Measurements from ENCODE around the gene GNA12. TPM values are rescaled to one million over a fixed set of nuclear protein-coding genes. Genes with fewer than 3 reads are reported as not detected.

GNA12 gene
- polyA plus RNA-seq, 1 experiment, result 95.3 TPM

GRCh38 chr7:2716488-2716887 is 127.6 kb downstream of the GNA12 start:
- CTCF ChIA-PET, result interaction anchor here (1.6 kb wide), 1 partner anchor 11 kb away, joined by 4 read pairs; no protein-coding TSS in a partner anchor
- POLR2A ChIA-PET, result no interaction called here
- TF ChIP-seq CTCF (IDR thresholded peaks at IDR 0.05; ENCODE audit: insufficient read depth, low read depth, low read length), result no peak
- Histone ChIP-seq H3K27me3 (ENCODE audit: control insufficient read depth, insufficient read depth, low read length) (no peaks in the 10 kb centered on the region), H3K4me3 (ENCODE audit: low read depth, low read length) (no peak overlapping the region), H3K36me3 (ENCODE audit: control insufficient read depth, insufficient read depth, low read length) (peaks cover 13% of the 10 kb centered on the region)
- no peak for DNase-seq (ENCODE audit: low read depth)

- TF ChIP-seq CTCF (IDR thresholded peaks at IDR 0.05; ENCODE audit: insufficient read depth, low read depth, low read length), result no peak
- CTCF ChIA-PET, result interaction anchor here (0.6 to 1.6 kb wide), 2 partner anchors 12 to 104 kb away, joined by 3 to 4 read pairs; no protein-coding TSS in a partner anchor
- no peak for DNase-seq (ENCODE audit: low read depth)
- peaks cover 13% of the 10 kb centered on the region for H3K36me3 ChIP-seq (ENCODE audit: control insufficient read depth, insufficient read depth, low read length)
- no peaks in the 10 kb centered on the region for H3K27me3 ChIP-seq (ENCODE audit: control insufficient read depth, insufficient read depth, low read length)
- no peak overlapping the region for H3K4me3 ChIP-seq (ENCODE audit: low read depth, low read length)
- POLR2A ChIA-PET, result no interaction called here
Measured at GRCh38 chr7:2715341-2716231, 128.5 kb downstream of the GNA12 start.

GRCh38 chr7:2714636-2715035 is 129.5 kb downstream of the GNA12 start:
- ChIA-PET CTCF (no interaction called here), POLR2A (no interaction called here)
- TF ChIP-seq CTCF (IDR thresholded peaks at IDR 0.05; ENCODE audit: insufficient read depth, low read depth, low read length), result no peak
- DNase-seq (ENCODE audit: low read depth), result no peak
- Histone ChIP-seq H3K4me3 (ENCODE audit: low read depth, low read length) (no peak overlapping the region), H3K27me3 (ENCODE audit: control insufficient read depth, insufficient read depth, low read length) (no peaks in the 10 kb centered on the region), H3K36me3 (ENCODE audit: control insufficient read depth, insufficient read depth, low read length) (peaks cover 10% of the 10 kb centered on the region)

- peaks cover 10% of the 10 kb centered on the region for H3K36me3 ChIP-seq (ENCODE audit: control insufficient read depth, insufficient read depth, low read length)
- DNase-seq (ENCODE audit: low read depth), result no peak
Measured at GRCh38 chr7:2713978-2714377, 130.1 kb downstream of the GNA12 start.

More at GRCh38 chr7:2713978-2714377, 130.1 kb downstream of the GNA12 start:
- ChIA-PET POLR2A (no interaction called here), CTCF (no interaction called here)
- H3K4me3 ChIP-seq (ENCODE audit: low read depth, low read length), result no peak overlapping the region
- no peaks in the 10 kb centered on the region for H3K27me3 ChIP-seq (ENCODE audit: control insufficient read depth, insufficient read depth, low read length)
- TF ChIP-seq CTCF (IDR thresholded peaks at IDR 0.05; ENCODE audit: insufficient read depth, low read depth, low read length), result no peak
